IPS DF 4.7 (cell line): Measurements from ENCODE around the gene CATSPER3.
"Not testable (repeated sequence)": the region's sequence is repeated elsewhere in the genome, so short reads cannot be mapped to it uniquely, and the experiment has no call there.

Experiments
- DNase-seq: peaks from one replicate; pipeline ENCODE4 v3.0.0-alpha.2; 2013; ENCODE audit warnings: low spot score; ENCODE audit errors: extremely low read depth

The CATSPER3 gene

DNA sequence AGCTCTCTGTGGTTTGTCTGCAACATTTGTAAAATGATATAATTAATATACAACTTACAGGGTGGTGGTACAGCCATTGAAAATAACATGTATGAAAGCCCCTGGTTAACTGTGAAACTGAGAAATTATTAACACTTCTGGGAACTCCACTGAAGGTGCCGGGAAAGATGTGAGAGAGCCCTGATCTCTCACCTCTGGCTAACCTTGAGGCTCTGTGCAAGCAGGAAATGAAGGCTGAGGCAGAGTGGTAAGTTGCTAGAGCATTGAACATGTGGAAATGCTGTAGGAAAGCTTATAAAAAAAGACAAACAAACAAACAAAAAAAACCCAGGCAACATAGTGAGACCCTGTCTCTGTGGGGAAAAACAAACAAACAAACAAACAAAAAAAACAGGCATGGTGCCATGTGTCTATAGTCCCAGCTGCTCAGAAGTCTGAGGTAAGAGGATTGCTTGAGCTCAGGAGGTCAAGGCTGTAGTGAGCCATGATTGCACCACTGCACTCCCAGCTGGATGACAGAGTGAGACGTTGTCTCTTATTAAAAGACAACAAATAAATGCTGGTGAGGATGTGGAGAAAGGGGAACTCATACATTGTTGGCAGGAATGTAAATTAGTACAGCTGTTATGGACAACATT lies 7.5 kb downstream of the CATSPER3 start:
- DNase-seq, result no peak

GRCh38 chr5:134975843-134976242 lies 8.1 kb downstream of the CATSPER3 start:
- DNase-seq, result no peak

DNA sequence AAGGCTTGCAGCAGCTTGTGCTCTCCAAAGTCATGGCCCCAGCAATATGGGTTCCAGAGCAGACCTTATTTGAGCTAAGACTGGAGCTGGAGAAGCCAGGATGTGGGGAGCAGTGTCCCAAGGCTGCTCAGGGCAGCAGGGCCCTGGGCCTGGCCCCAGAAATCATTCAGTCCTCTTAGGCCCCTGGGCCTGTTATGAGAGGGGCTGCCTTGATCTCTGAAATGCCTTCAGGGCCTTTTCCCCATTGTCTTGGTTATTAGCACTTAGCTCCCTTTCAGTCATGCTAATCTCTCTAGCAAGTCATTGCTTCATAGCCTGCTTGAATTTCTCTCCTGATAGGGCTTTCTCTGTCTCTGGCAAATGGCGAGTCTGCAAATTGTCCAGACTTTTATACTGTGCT lies 9.1 kb downstream of the CATSPER3 start:
- DNase-seq, result no peak

- no peak for DNase-seq
Observed at GRCh38 chr5:134979416-134979815, 11.7 kb downstream of the CATSPER3 start.

DNA sequence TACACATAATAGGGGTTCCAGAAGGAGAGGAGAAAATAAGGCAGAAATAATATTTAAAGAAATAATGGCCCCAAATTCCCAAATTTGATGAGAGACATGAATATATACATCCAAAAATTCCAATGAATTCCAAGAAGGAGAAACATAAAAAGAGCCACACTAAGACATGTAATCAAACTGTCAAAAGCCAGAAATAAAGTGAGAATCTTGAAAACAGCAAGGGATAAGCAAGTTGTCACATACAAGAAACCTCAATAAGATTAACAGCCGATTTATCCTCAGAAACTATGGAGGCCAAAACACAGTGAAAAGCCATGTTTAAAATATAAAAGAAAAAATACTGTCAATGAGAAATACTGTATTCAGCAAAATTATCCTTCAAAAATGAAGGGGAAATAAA lies 14.5 kb downstream of the CATSPER3 start:
- DNase-seq, result no peak

DNA sequence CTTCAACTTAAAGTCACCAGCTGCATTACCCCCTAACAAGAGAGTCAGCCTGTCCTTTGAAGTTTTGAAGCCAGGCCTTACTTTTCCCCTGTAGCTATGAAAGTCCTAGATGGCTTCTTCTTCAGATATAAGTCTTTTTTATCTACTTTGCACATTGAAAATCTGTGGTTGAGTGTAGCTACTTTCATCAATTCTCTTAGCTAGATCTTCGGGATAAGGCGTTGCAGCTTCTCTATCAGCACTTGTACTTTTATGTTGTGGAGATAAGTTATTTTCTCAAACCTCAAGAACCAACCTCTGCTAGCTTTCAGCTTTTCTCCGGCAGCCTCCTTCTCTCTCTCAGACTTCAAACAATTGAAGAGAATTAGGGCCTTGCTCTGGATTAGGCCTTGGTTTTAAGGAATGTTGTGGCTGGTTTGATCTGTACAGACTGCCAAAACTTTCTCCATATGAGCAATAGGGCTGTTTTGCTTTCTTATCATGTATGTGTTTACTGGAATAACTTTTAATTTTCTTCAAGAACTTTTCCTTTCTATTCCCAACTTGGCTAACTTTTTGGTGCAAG lies 21.6 kb downstream of the CATSPER3 start:
- no peak for DNase-seq

DNA sequence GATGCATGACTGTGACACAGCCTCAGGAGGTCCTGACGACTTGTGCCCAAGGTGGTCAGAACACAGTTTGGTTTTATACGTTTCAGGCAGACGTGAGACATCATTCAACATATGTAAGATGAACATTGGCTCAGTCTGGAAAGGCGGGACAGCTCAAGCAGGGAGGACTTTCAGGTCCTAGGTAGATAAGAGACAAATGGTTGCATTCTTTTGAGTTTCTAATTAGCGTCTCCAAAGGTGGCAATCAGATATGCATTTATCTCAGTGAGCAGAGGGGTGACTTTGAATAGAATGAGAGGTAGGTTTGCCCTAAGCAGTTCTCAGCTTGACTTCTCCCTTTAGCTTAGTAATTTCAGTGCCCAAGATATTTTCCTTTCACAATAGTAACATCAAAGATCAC lies 22.5 kb downstream of the CATSPER3 start:
- DNase-seq, result not testable (repeated sequence)

- DNase-seq, result no peak
Observed at GRCh38 chr5:134992148-134992547, 24.4 kb downstream of the CATSPER3 start.

DNA sequence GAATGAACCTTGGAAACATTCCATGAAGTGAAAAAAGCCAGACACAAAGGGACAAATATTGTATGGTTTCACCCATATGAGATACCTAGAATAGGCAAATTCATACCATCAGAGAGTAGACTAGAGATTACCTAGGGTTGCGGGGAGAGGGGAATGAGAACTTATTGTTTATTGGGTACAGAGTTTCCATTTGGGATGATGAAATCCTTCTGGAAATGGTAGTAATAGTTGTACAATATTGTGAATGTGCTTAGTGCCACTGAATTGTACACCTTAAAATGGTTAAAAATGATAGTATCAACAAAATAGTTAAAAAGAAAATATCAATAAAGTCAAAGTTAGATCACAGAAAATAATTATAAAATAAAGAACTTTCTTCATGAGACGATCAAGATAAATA lies 25.5 kb downstream of the CATSPER3 start:
- DNase-seq, result no peak

GRCh38 chr5:134994560-134995156 lies 27.0 kb downstream of the CATSPER3 start:
- no peak for DNase-seq

GRCh38 chr5:134995850-134996402 lies 28.2 kb downstream of the CATSPER3 start:
- DNase-seq, result no peak

- DNase-seq, result no peak
Observed at GRCh38 chr5:134997015-134997414, 29.3 kb downstream of the CATSPER3 start.

DNA sequence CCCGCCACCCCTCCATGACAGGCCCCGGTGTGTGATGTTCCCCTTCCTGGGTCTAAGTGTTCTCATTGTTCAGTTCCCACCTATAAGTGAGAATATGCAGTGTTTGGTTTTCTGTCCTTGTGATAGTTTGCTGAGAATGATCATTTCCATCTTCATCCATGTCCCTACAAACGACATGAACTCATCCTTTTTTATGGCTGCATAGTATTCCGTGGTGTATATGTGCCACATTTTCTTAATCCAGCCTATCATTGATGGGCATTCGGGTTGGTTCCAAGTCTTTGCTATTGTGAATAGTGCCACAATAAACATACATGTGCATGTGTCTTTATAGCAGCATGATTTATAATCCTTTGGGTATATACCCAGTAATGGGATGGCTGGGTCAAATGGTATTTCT lies 30.4 kb downstream of the CATSPER3 start:
- DNase-seq, result not testable (repeated sequence)

DNA sequence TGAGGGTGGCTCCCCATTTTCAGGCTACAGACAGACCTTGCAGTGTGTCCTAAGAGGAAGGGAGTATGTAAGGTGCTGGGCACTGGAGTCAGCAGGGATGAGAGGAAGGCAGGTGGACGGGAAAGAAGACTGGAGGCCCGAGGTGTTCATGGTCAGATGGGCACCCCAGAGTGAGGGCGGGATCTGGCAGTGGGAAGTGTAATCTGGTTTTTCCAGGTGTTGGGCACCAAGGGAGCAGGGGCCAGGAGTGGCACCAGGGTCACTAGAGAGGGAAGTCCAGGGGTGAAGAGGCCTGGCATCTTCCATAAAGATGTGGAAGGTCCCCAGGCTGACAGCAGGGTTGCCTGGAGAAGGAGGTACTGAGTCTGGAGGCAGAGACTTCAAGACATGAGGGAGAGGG lies 36.7 kb downstream of the CATSPER3 start:
- no peak for DNase-seq

DNA sequence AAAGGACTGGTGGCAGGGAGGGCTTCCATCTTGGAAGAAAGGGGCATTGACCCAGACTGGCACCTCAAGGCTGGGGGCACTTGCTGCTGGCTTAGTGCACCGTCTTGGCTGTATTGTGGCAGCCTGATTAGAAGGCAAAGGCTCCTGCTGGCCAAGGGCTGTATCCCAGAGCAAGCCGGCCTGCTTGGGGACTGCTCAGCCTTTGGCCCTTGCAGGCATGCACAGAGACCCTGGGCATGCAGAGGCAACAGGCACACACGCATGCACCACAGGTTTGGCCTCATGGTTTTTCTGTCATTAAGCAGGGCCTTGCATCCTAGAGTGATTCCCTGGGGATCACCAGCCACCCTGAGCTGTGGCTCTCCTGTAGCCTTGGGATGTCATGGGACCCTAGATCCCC lies 37.4 kb downstream of the CATSPER3 start:
- DNase-seq, result no peak

- no peak for DNase-seq
Observed at GRCh38 chr5:135007305-135007704, 39.6 kb downstream of the CATSPER3 start.

DNA sequence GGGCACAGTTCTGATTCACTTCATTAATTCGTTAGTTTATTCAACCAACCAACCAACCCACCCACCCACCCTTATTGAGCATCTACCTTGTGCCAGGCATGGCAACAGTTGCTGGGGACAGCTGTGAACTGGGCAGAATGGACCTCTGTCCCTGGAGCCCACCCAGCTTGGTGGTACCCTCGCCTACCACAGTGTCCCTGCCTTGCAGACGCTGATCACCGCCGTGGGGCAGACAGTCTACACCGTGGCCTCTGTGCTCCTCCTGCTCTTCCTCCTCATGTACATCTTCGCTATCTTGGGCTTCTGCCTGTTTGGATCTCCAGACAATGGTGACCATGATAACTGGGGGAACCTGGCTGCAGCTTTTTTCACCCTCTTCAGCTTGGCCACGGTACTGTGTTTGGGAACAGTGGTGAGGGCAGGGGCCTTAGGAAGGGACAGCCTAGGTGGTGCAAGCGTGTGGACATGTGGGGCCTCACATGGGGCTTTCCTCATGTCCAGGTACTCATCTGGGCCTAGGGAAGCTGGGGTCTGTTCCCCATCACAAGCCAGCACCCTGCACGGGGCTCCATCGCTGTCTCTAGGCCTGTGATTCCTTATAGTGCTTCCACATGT lies 40.1 kb downstream of the CATSPER3 start:
- no peak for DNase-seq

- DNase-seq, result no peak
Observed at GRCh38 chr5:135008556-135008955, 40.8 kb downstream of the CATSPER3 start.

- DNase-seq, result no peak
Observed at GRCh38 chr5:135008981-135009735, 41.5 kb downstream of the CATSPER3 start.

- no peak for DNase-seq
Observed at GRCh38 chr5:135009736-135010501, 42.2 kb downstream of the CATSPER3 start.
